IMR-90 (cell line): Measurements from ENCODE around the gene TEX53. TPM values are rescaled to one million over a fixed set of nuclear protein-coding genes. Genes with fewer than 3 reads are reported as not detected.
A peak's percentile ranks its signal among the peaks of the same experiment; 100 is the strongest.

Experiments
- ATAC-seq: fragments of 200-7000 bp; cut with Tn5 transposase; 2 replicates; pipeline ENCODE4 v1.9.1; 2020; ENCODE audit warnings: low read depth, mild to moderate bottlenecking, moderate library complexity
- BruUV-seq: library from RNA; stranded (reverse); fragments of 400-500 nt; replicated peaks from 2 replicates; lab custom pipeline; 2021; lab: Mats Ljungman, UMichigan
- CTCF ChIA-PET: fragments of 300-600 bp; formaldehyde crosslinking; extraction: SDS; loops from one replicate; lab custom pipeline; 2021; ENCODE audit warnings: antibody characterized with exemption; lab: Yijun Ruan, JAX
- POLR2A ChIA-PET: fragments of 300-600 bp; sonication (Branson Sonifier 250); formaldehyde crosslinking; loops from one replicate; lab custom pipeline; 2022; ENCODE audit warnings: antibody characterized with exemption; ENCODE audit not compliant: unreplicated experiment; lab: Charles Lee
- DNase-seq: peaks from one replicate; pipeline ENCODE4 v3.0.0; 2013
- H2AFZ ChIP-seq: replicated peaks from 2 replicates; pipeline ENCODE3; 2013; ENCODE audit warnings: low read length, mild to moderate bottlenecking; ENCODE audit not compliant: poor library complexity
- H2AK5ac ChIP-seq: 2 replicates; pipeline ENCODE4 v1.6.1; 2013; ENCODE audit warnings: low read depth, low read length, inconsistent platforms
- H2AK9ac ChIP-seq: replicated peaks from 2 replicates; pipeline ENCODE3; 2013; ENCODE audit warnings: mild to moderate bottlenecking, low read depth, low read length, moderate library complexity; ENCODE audit not compliant: poor library complexity
- H2BK120ac ChIP-seq: 2 replicates; pipeline ENCODE4 v1.6.1; 2013; ENCODE audit warnings: low read depth, low read length, inconsistent platforms
- H2BK15ac ChIP-seq: 3 replicates; pipeline ENCODE4 v1.6.1; 2013; ENCODE audit warnings: low read depth, low read length, inconsistent platforms
- H2BK20ac ChIP-seq: 2 replicates; pipeline ENCODE4 v1.6.1; 2013; ENCODE audit warnings: low read depth, mild to moderate bottlenecking, inconsistent platforms, low read length, moderate library complexity
- H2BK5ac ChIP-seq: 2 replicates; pipeline ENCODE4 v1.6.1; 2013; ENCODE audit warnings: mild to moderate bottlenecking, low read depth, low read length, inconsistent platforms; ENCODE audit not compliant: poor library complexity, severe bottlenecking
- H3K14ac ChIP-seq: replicated peaks from 2 replicates; pipeline ENCODE4 v1.6.1; 2013; ENCODE audit warnings: low read depth, low read length, inconsistent platforms
- H3K18ac ChIP-seq: 2 replicates; pipeline ENCODE4 v1.6.1; 2013; ENCODE audit warnings: low read depth, low read length, control low read depth
- H3K23ac ChIP-seq: 2 replicates; pipeline ENCODE4 v1.6.1; 2013; ENCODE audit warnings: low read depth, low read length, inconsistent platforms
- H3K27ac ChIP-seq: 2 replicates; pipeline ENCODE4 v1.5.1; 2013; ENCODE audit warnings: mild to moderate bottlenecking, control low read depth, low read length; ENCODE audit not compliant: insufficient read depth
- H3K27me3 ChIP-seq: 2 replicates; pipeline ENCODE4 v1.6.1; 2013; ENCODE audit warnings: low read length; ENCODE audit not compliant: control insufficient read depth, insufficient read depth
- H3K36me3 ChIP-seq: 2 replicates; pipeline ENCODE4 v1.6.1; 2013; ENCODE audit warnings: low read length, mixed read lengths; ENCODE audit not compliant: control insufficient read depth, insufficient read depth
- H3K4ac ChIP-seq: 2 replicates; pipeline ENCODE4 v1.6.1; 2013; ENCODE audit warnings: low read depth, low read length, inconsistent platforms
- H3K4me1 ChIP-seq: 2 replicates; pipeline ENCODE4 v1.6.1; 2013; ENCODE audit warnings: low read length, mixed read lengths; ENCODE audit not compliant: control insufficient read depth, insufficient read depth
- H3K4me2 ChIP-seq: 2 replicates; pipeline ENCODE4 v1.6.1; 2013; ENCODE audit warnings: low read depth, mild to moderate bottlenecking, control low read depth, low read length, moderate library complexity
- H3K4me3 ChIP-seq: 2 replicates; pipeline ENCODE4 v1.5.1; 2013; ENCODE audit warnings: low read depth, mild to moderate bottlenecking, control low read depth, low read length, moderate library complexity; ENCODE audit not compliant: insufficient read depth
- H3K56ac ChIP-seq: 2 replicates; pipeline ENCODE4 v1.6.1; 2013; ENCODE audit warnings: low read length, inconsistent platforms; ENCODE audit not compliant: insufficient read depth; ENCODE audit errors: extremely low read depth
- H3K79me1 ChIP-seq, 2 experiments: 2 replicates each; pipeline ENCODE4 v1.6.1; 2013; ENCODE audit warnings: low read length in 2 of 2, inconsistent platforms in 1 of 2, low read depth in 1 of 2
- H3K9ac ChIP-seq: 2 replicates; pipeline ENCODE4 v1.6.1; 2013; ENCODE audit warnings: low read depth, low read length, control low read depth
- H3K9me1 ChIP-seq: 2 replicates; pipeline ENCODE4 v1.6.1; 2013; ENCODE audit warnings: low read length, inconsistent platforms; ENCODE audit not compliant: insufficient read depth
- H3K9me3 ChIP-seq: 2 replicates; pipeline ENCODE4 v1.6.1; 2013; ENCODE audit warnings: low read length; ENCODE audit not compliant: control insufficient read depth, insufficient read depth
- H4K20me1 ChIP-seq: 2 replicates; pipeline ENCODE4 v1.6.1; 2013; ENCODE audit warnings: low read length, inconsistent platforms; ENCODE audit not compliant: insufficient read depth
- H4K5ac ChIP-seq: 2 replicates; pipeline ENCODE4 v1.6.1; 2013; ENCODE audit warnings: mild to moderate bottlenecking, low read depth, low read length, control low read depth
- H4K8ac ChIP-seq, 2 experiments: 2 replicates each; pipeline ENCODE4 v1.6.1; 2013; ENCODE audit warnings: low read depth in 2 of 2, low read length in 2 of 2, control low read depth in 1 of 2, inconsistent platforms in 1 of 2
- H4K91ac ChIP-seq: 2 replicates; pipeline ENCODE4 v1.6.1; 2013; ENCODE audit warnings: low read depth, low read length, inconsistent platforms; ENCODE audit not compliant: insufficient read depth
- BHLHE40 ChIP-seq: fragments of 150-350 bp; IDR thresholded peaks from 2 replicates; pipeline ENCODE4 v1.6.1; 2016; ENCODE audit warnings: mild to moderate bottlenecking, low read depth, low read length
- CEBPB ChIP-seq: IDR thresholded peaks from 2 replicates; pipeline ENCODE4 v1.6.1; 2012; ENCODE audit warnings: low read depth, low read length, improper control_type of control experiment
- CHD1 ChIP-seq: IDR thresholded peaks from 2 replicates; pipeline ENCODE4 v1.6.1; 2012; ENCODE audit warnings: low read depth, low read length, improper control_type of control experiment
- CTCF ChIP-seq: conservative IDR thresholded peaks from 2 replicates; pipeline ENCODE4 v1.5.1; 2012; ENCODE audit warnings: mild to moderate bottlenecking, low read depth, low read length, improper control_type of control experiment
- ELK1 ChIP-seq: fragments of 150-350 bp; IDR thresholded peaks from 2 replicates; pipeline ENCODE4 v1.6.1; 2016; ENCODE audit warnings: low read depth, mild to moderate bottlenecking, low read length, moderate library complexity, borderline replicate concordance
- FOS ChIP-seq: fragments of 150-350 bp; IDR thresholded peaks from 2 replicates; pipeline ENCODE4 v1.6.1; 2016; ENCODE audit warnings: low read depth, low read length
- MAFK ChIP-seq: IDR thresholded peaks from 2 replicates; pipeline ENCODE4 v1.6.1; 2012; ENCODE audit warnings: low read depth, low read length, improper control_type of control experiment
- MAZ ChIP-seq: IDR thresholded peaks from 2 replicates; pipeline ENCODE4 v1.6.1; 2012; ENCODE audit warnings: low read depth, mild to moderate bottlenecking, low read length, improper control_type of control experiment, moderate library complexity, borderline replicate concordance
- MXI1 ChIP-seq: IDR thresholded peaks from 2 replicates; pipeline ENCODE4 v1.6.1; 2012; ENCODE audit warnings: low read depth, mild to moderate bottlenecking, low read length, moderate library complexity, borderline replicate concordance
- NFE2L2 ChIP-seq: fragments of 150-350 bp; IDR thresholded peaks from 2 replicates; pipeline ENCODE4 v1.6.1; 2016; ENCODE audit warnings: low read depth, mild to moderate bottlenecking, low read length
- POLR2A ChIP-seq: IDR thresholded peaks from 2 replicates; pipeline ENCODE4 v1.6.1; 2012; ENCODE audit warnings: mild to moderate bottlenecking, low read depth, low read length
- RAD21 ChIP-seq: IDR thresholded peaks from 2 replicates; pipeline ENCODE4 v1.6.1; 2012; ENCODE audit warnings: low read length, improper control_type of control experiment
- RCOR1 ChIP-seq: IDR thresholded peaks from 2 replicates; pipeline ENCODE4 v1.6.1; 2012; ENCODE audit warnings: mild to moderate bottlenecking, low read length, improper control_type of control experiment; ENCODE audit not compliant: insufficient replicate concordance
- RFX5 ChIP-seq: IDR thresholded peaks from 2 replicates; pipeline ENCODE4 v1.8.0; 2012; ENCODE audit warnings: low read depth, mild to moderate bottlenecking, low read length, moderate library complexity
- SMC3 ChIP-seq: fragments of 150-350 bp; IDR thresholded peaks from 2 replicates; pipeline ENCODE4 v1.6.1; 2016; ENCODE audit warnings: low read depth, mild to moderate bottlenecking, antibody characterized with exemption, low read length, moderate library complexity
- WGBS, 2 experiments: methylation state at CpG; one replicate each; pipeline versions ENCODE4 v1.1.5 to v1.1.7; 2013; ENCODE audit warnings: missing lambda C conversion rate in 2 of 2; ENCODE audit not compliant: insufficient read length in 1 of 2; ENCODE audit errors: extremely low coverage in 2 of 2; 5-methylcytosine and 5-hydroxymethylcytosine counted together
- dilution Hi-C: fragments of 300-500 bp; cut with HindIII; formaldehyde crosslinking; loops from one replicate; pipeline ENCODE4 v1.14.3; 2018; ENCODE audit warnings: low sequenced_read_pairs; ENCODE audit not compliant: unreplicated experiment
- in situ Hi-C: fragments of 300-500 bp; cut with MboI; formaldehyde crosslinking; loops from 3 replicates; pipeline ENCODE4 v1.14.3; 2019; ENCODE audit warnings: low sequenced_read_pairs, inconsistent platforms, mixed read lengths
- intact Hi-C: fragments of 100-400 bp; cut with micrococcal nuclease; formaldehyde crosslinking; loops from 2 replicates; pipeline ENCODE4 v1.10.0; 2022
- polyA plus RNA-seq, 3 experiments: library from polyadenylated mRNA; depleted of rRNA; stranded (reverse); fragments of >200 nt; gene quantifications; 2 replicates each; pipeline ENCODE4 v1.2.3, GENCODE V29; 2012; ENCODE audit warnings: low replicate concordance in 1 of 3
- total RNA-seq: library from RNA; depleted of rRNA; stranded (reverse); fragments of >200 nt; gene quantifications from 2 replicates; pipeline ENCODE4 v1.2.3, GENCODE V29; 2012

The TEX53 gene
- total and polyA plus RNA-seq, 2 of the 4 experiments (the other 2 are of a cell fraction) = not detected

GRCh38 chr9:114674076-114674797 is 16.6 kb upstream of the TEX53 start:
- no peak overlapping the region for H4K5ac ChIP-seq
- intact Hi-C loops = no loop called here
- no peak overlapping the region for H3K14ac ChIP-seq
- no peak overlapping the region for H2AK9ac ChIP-seq
- H2BK120ac ChIP-seq = no peak overlapping the region
- CTCF ChIA-PET = interaction anchor here (0.6 kb wide), 1 partner anchor 1460 kb away, joined by 9 read pairs; no protein-coding TSS in a partner anchor
- peaks cover 12% of the 10 kb centered on the region for H3K4me1 ChIP-seq
- H3K9me1 ChIP-seq = peaks cover 7% of the 10 kb centered on the region
- no peak overlapping the region for H2AK5ac ChIP-seq
- no peak overlapping the region for H2BK5ac ChIP-seq
- H3K36me3 ChIP-seq = no peaks in the 10 kb centered on the region
- H2AFZ ChIP-seq = no peak overlapping the region
- POLR2A ChIA-PET = no interaction called here
- BruUV-seq = no TSS peak
- no peaks in the 10 kb centered on the region for H3K9me3 ChIP-seq
- peaks cover 2% of the 10 kb centered on the region; the same call in 1 of the 2 replicates for H3K27me3 ChIP-seq
- no peak overlapping the region for H4K91ac ChIP-seq
- in situ Hi-C loops = no loop called here
- dilution Hi-C loops = no loop called here
- H3K4me2 ChIP-seq = no peak overlapping the region
- no peak overlapping the region for H3K56ac ChIP-seq
- no peak overlapping the region for H3K4me3 ChIP-seq
- H4K20me1 ChIP-seq = no peaks in the 10 kb centered on the region
- H2BK20ac ChIP-seq = no peak overlapping the region; the same call in 1 of the 2 replicates
- H4K8ac ChIP-seq = no peak overlapping the region
- DNase-seq (no peak), ATAC-seq (no peak)
- no peaks in the 10 kb centered on the region for H3K79me1 ChIP-seq
- H2BK15ac ChIP-seq = no peak overlapping the region
- H3K4ac ChIP-seq = 0 out of 2 replicates have a peak overlapping the region, but pooled peaks have one; percentile 2
- no peak overlapping the region for H3K23ac ChIP-seq
- no peak overlapping the region for H3K27ac ChIP-seq
- no peak overlapping the region for H3K9ac ChIP-seq
- no CpG with 5 or more reads among the region's 2 CpGs for WGBS, 2 experiments
- H3K18ac ChIP-seq = peak overlapping the region; percentile 38; the same call in 1 of the 2 replicates
- no peak for TF ChIP-seq POLR2A
- TF ChIP-seq RCOR1 = no peak
- TF ChIP-seq NFE2L2 = no peak
- TF ChIP-seq RFX5 = no peak
- no peak for TF ChIP-seq FOS
- TF ChIP-seq RAD21 = no peak
- no peak for TF ChIP-seq SMC3
- TF ChIP-seq MAFK = no peak
- TF ChIP-seq CHD1 = no peak
- TF ChIP-seq ELK1 = no peak
- TF ChIP-seq CEBPB = no peak
- TF ChIP-seq CTCF = no peak
- no peak for TF ChIP-seq BHLHE40
- TF ChIP-seq MXI1 = no peak
- TF ChIP-seq MAZ = no peak
